IMR-90 (cell line): ENCODE measurements around the gene GDF3.

ENCODE experiments used
- BHLHE40 ChIP-seq: fragments of 150-350 bp; IDR thresholded peaks from 2 replicates; pipeline ENCODE4 v1.6.1; 2016; ENCODE audit warnings: mild to moderate bottlenecking, low read depth, low read length
- CEBPB ChIP-seq: IDR thresholded peaks from 2 replicates; pipeline ENCODE4 v1.6.1; 2012; ENCODE audit warnings: low read depth, low read length, improper control_type of control experiment
- CTCF ChIP-seq: conservative IDR thresholded peaks from 2 replicates; pipeline ENCODE4 v1.5.1; 2012; ENCODE audit warnings: mild to moderate bottlenecking, low read depth, low read length, improper control_type of control experiment
- ELK1 ChIP-seq: fragments of 150-350 bp; IDR thresholded peaks from 2 replicates; pipeline ENCODE4 v1.6.1; 2016; ENCODE audit warnings: low read depth, mild to moderate bottlenecking, low read length, moderate library complexity, borderline replicate concordance
- MXI1 ChIP-seq: IDR thresholded peaks from 2 replicates; pipeline ENCODE4 v1.6.1; 2012; ENCODE audit warnings: low read depth, mild to moderate bottlenecking, low read length, moderate library complexity, borderline replicate concordance
- NFE2L2 ChIP-seq: fragments of 150-350 bp; IDR thresholded peaks from 2 replicates; pipeline ENCODE4 v1.6.1; 2016; ENCODE audit warnings: low read depth, mild to moderate bottlenecking, low read length
- POLR2A ChIP-seq: IDR thresholded peaks from 2 replicates; pipeline ENCODE4 v1.6.1; 2012; ENCODE audit warnings: mild to moderate bottlenecking, low read depth, low read length
- RFX5 ChIP-seq: IDR thresholded peaks from 2 replicates; pipeline ENCODE4 v1.8.0; 2012; ENCODE audit warnings: low read depth, mild to moderate bottlenecking, low read length, moderate library complexity
- SMC3 ChIP-seq: fragments of 150-350 bp; IDR thresholded peaks from 2 replicates; pipeline ENCODE4 v1.6.1; 2016; ENCODE audit warnings: low read depth, mild to moderate bottlenecking, antibody characterized with exemption, low read length, moderate library complexity
- TF ChIP-seq, protein P1 (sequence below): fragments of 150-350 bp; IDR thresholded peaks from 2 replicates; pipeline ENCODE4 v1.6.1; 2017; ENCODE audit warnings: mild to moderate bottlenecking, antibody characterized with exemption, low read length, low read depth

- TF ChIP-seq CTCF (no peak), MXI1 (no peak), POLR2A (no peak), BHLHE40 (no peak), ELK1 (no peak), RFX5 (no peak), CEBPB (no peak), NFE2L2 (no peak), SMC3 (no peak)
- TF ChIP-seq, protein P1, sequence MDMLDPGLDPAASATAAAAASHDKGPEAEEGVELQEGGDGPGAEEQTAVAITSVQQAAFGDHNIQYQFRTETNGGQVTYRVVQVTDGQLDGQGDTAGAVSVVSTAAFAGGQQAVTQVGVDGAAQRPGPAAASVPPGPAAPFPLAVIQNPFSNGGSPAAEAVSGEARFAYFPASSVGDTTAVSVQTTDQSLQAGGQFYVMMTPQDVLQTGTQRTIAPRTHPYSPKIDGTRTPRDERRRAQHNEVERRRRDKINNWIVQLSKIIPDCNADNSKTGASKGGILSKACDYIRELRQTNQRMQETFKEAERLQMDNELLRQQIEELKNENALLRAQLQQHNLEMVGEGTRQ, result no peak
These were observed 28.4 kb downstream of the GDF3 start for GRCh38 chr12:7667125-7667524.
